ENCODE measurements around the gene PCDHB3.

DNA sequence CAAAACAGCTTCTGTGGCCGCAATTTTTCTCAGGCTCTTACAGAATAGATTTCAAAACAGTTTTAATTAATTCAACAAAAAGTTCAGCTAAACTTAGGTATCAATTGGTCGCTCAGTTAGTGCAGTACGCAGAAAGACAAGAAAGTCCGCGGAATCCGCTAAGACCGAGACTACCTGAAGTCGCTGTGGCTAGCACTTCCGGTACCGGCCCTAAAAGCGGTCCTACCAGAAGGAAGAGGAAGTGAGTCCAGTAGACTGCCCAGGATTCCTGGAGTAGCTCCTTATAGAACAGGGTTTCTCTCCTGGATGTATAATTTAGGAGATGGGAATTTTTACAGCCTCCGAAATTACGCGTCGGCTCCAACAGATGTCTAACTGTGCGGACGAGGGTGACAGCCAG is 22.4 kb upstream of the PCDHB3 start:
- TF ChIP-seq, protein P1, sequence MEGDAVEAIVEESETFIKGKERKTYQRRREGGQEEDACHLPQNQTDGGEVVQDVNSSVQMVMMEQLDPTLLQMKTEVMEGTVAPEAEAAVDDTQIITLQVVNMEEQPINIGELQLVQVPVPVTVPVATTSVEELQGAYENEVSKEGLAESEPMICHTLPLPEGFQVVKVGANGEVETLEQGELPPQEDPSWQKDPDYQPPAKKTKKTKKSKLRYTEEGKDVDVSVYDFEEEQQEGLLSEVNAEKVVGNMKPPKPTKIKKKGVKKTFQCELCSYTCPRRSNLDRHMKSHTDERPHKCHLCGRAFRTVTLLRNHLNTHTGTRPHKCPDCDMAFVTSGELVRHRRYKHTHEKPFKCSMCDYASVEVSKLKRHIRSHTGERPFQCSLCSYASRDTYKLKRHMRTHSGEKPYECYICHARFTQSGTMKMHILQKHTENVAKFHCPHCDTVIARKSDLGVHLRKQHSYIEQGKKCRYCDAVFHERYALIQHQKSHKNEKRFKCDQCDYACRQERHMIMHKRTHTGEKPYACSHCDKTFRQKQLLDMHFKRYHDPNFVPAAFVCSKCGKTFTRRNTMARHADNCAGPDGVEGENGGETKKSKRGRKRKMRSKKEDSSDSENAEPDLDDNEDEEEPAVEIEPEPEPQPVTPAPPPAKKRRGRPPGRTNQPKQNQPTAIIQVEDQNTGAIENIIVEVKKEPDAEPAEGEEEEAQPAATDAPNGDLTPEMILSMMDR (IDR thresholded peaks at IDR 0.05): no peak
- TF ChIP-seq EP300 (IDR thresholded peaks at IDR 0.05): no peak

Measured in tibial nerve (tissue), 4 donors.